Epithelial cell of proximal tubule (primary cell): ENCODE measurements around the gene INTS6. TPM values are rescaled to one million over a fixed set of nuclear protein-coding genes. Genes with fewer than 3 reads are reported as not detected.

Source experiments
- DNase-seq: peaks from one replicate; pipeline ENCODE4 v3.0.0-alpha.2; 2011; ENCODE audit warnings: low read depth
- H3K4me3 ChIP-seq: 2 replicates; pipeline ENCODE4 v1.5.1; 2011; ENCODE audit warnings: low read depth, mild to moderate bottlenecking, low read length
- CTCF ChIP-seq: conservative IDR thresholded peaks from 2 replicates; pipeline ENCODE4 v1.5.1; 2012; ENCODE audit warnings: low read depth, mild to moderate bottlenecking, low read length
- total RNA-seq: library from RNA; depleted of rRNA; stranded (reverse); fragments of >200 nt; gene quantifications from 2 replicates; pipeline ENCODE4 v1.2.3, GENCODE V29; 2015

Gene INTS6
- total RNA-seq, 1 donor from 2014 or later, result 30.2 TPM

GRCh38 chr13:51324714-51325420 is 128.0 kb downstream of the INTS6 start:
- no peak for DNase-seq
- TF ChIP-seq CTCF, result no peak
- H3K4me3 ChIP-seq, result no peak overlapping the region

GRCh38 chr13:51323824-51324511 is 128.9 kb downstream of the INTS6 start:
- no peak for DNase-seq
- TF ChIP-seq CTCF, result no peak
- no peak overlapping the region for H3K4me3 ChIP-seq

GRCh38 chr13:51322826-51323225 is 130.0 kb downstream of the INTS6 start:
- no peak for DNase-seq
- no peak overlapping the region for H3K4me3 ChIP-seq
- no peak for TF ChIP-seq CTCF

GRCh38 chr13:51321836-51322235 is 131.0 kb downstream of the INTS6 start:
- DNase-seq, result no peak
- no peak overlapping the region for H3K4me3 ChIP-seq
- no peak for TF ChIP-seq CTCF

GRCh38 chr13:51318876-51319275 is 134.0 kb downstream of the INTS6 start:
- no peak for DNase-seq
- no peak for TF ChIP-seq CTCF

GRCh38 chr13:51318015-51318414 is 134.8 kb downstream of the INTS6 start:
- H3K4me3 ChIP-seq, result no peak overlapping the region

More at GRCh38 chr13:51318876-51319275, 134.0 kb downstream of the INTS6 start:
- no peak overlapping the region for H3K4me3 ChIP-seq

More at GRCh38 chr13:51318015-51318414, 134.8 kb downstream of the INTS6 start:
- no peak for TF ChIP-seq CTCF
- no peak for DNase-seq
